ENCODE data around the gene CNKSR3.

CNKSR3 gene

DNA sequence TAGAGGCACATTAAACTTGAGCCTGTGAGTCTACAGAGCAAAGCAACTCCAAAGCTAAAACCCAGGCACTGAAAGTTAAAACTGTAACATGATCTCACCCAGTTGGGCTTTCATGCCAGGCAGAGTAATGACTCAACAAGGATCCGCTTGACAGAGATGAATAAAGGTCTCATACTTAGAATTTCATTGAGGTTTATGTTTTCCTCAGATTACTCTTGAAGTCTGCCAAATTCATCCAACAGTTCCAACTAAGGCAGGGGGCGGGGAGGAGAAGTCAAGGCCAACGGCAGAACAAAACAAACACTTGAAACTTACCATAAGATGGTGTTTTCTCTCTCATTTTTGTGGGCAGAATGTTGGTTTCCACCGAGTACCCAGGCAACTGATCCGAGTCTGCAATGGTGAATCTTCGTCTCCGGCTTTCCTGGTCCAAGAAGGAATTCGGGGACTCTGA is 99.8 kb downstream of the CNKSR3 start:
- DNase-seq, result no peak

DNA sequence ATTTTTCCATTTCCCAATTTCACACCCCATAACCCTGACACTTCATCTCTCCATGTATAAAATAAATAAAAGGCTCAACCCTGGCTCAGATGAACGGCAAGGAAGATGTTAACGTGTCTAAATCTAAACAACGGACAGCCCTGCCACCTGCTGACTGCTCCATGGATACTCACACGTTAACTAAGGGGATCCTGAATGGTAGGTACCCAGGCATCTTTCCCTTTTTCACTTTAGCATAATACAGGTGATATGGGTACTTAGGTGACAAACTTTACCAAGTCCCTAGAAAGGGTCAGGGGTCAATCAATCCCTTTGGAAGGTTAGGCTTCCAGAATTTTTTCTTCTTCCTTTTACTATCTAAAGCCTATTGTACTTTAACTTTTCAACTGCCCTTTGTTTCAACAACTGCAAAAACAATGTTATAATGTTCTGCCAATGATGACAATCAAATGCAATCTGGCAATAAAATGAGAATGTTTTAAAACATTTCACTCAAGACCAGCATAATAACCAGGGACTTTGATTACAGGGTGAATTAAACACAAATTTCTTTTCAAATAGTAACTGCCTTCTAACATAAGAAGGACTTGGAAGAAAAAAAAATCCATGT is 101.5 kb downstream of the CNKSR3 start:
- DNase-seq, result no peak

DNA sequence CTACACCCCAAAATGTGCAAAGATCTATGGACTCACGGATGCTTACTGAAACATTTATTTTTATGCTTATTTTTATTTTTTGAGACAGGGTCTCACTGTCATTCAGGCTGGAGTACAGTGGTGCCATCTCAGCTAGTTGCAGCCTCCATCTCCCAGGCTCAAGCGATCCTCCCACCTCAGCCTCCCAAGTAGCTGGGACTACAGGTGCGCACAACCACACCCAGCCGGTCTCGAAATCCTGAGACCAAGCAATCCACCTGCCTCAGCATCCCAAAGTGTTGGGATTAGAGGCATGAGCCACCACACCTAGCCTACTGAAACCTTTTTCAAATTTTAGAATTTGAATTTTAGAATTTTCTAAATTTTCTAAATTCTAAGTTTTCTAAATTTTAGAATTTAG is 103.0 kb downstream of the CNKSR3 start:
- DNase-seq, result no peak

DNA sequence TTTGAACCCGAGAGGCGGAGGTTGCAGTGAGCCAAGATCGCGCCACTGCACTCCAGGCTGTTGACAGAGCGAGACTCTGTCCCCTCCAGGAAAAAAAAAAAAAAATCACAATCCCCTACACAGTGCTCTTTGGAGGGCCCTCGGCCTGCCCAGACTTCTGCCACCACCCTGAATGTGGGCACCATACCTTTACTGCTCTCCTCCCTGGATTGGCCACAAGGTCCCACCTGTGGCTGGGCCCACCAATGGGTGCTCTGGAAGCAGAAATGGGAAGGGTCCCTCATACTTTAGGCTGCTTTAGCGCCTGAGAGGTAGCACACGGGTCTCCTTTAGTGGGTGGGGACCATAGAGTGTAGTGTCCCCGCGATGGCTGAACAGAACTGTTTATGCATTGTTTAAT is 103.6 kb downstream of the CNKSR3 start:
- no peak for DNase-seq

DNA sequence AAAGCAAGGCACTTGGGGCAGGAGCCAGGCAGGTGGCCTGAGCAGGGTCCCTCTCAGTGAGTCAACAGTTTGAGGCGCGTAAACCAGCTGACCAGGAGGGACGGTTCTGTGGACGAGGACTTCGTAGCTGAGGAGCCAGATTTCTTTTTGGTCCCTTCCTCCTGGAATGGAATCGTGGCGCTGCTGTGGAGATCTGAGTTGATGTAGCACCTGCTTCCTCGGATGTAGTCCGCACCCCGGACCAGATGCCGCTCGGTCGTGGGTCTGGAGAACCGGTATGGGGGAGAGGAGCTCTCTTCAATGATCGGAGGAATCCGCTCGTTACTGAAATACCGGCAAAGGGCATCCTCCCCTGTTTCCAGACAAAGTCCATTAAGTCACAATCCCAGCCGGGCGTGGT is 104.2 kb downstream of the CNKSR3 start:
- DNase-seq, result no peak

DNA sequence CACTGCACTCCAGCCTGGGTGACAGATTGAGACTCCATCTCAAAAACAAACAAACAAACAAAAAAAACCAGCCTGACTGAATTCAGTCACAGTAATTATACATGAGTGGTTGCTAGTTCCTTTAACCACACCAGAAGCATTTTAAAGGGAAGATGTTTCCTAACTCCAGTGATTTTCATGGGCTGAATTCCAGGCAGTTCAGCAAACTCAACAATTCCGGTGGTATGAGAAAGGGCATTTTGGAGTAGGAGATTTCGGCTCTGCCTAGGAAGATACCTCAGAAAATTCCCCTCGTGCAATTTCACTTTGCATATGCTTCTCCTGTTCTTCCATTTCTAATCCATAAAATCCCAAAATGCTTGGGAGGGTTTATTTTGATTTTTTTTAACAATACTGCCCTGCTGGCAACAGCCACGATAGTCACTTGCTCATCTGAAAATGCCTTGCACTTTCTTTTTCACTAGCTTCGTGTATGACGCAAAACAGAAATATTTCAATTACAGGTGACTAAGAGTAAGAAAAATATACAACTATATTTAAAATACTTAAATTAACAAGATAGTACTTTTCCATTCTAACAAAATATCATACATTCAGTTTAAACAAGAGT is 105.6 kb downstream of the CNKSR3 start:
- no peak for DNase-seq

DNA sequence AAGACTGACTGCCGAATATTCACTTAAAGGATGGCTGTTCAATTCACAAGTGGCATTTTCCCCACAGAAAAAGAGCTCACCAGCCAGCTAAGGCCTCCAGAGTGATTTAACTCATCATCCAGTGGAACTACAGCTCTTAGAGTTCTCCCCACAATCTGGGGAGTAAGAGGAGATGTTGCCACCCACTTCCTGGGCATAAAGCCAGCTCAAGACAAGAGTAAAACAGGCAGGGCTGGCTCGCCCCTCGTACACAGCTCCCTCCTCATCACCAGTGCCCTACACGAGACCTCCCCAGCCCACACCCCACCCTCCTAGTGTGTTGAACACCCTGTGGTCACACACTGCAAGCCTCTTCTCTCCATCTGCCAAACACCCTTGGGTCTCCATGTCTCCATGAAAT is 106.7 kb downstream of the CNKSR3 start:
- DNase-seq, result no peak

DNA sequence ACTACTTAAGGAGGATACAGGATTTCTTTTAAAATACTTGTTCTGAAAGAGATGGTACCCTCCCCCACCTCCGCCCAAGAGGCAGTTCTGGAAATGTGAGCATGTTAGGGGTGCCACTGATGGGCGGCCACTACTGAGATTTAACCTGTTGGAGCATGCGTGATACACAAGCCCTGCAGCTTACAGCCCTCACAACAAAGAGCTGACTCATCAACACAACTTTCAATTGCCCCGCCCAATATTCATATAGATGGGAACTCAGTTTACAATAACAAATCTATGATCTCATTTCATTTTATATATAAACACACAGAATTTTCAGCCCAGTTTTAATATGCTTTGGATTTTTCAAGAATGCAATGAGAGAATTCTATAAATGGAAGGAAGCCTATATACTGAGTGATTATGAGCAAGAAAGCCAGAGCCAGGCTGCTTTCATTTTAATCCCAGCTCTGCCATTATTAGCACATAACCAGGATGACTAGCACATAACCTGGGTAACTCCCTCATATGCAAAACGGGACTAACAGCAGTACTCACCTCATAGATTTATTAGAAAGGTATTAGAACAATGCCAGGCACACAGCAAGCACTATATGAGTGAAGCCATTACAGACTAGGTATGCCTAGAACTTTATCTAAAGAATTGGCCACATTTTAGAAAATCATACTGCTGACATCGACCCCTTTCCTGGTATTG is 108.3 kb downstream of the CNKSR3 start:
- DNase-seq, result no peak

DNA sequence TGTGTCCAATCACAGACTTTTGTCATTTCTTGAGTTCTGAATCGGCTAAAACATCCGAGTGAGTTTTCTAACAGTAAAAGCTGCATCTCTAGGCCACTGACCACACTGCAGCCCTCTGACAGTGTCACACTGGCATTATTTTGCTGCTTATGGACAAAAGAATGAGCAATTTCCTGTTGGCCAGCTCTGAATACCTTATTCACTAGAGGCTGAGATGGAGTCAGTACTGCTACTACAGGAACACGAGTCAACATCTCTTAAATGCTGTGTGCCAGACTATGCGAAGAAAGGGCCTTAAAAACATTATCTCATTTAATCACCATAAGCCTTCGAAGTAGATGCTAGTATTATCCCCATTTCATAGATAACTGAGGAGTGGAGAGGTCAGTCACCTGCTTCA is 111.4 kb downstream of the CNKSR3 start:
- no peak for DNase-seq

DNA sequence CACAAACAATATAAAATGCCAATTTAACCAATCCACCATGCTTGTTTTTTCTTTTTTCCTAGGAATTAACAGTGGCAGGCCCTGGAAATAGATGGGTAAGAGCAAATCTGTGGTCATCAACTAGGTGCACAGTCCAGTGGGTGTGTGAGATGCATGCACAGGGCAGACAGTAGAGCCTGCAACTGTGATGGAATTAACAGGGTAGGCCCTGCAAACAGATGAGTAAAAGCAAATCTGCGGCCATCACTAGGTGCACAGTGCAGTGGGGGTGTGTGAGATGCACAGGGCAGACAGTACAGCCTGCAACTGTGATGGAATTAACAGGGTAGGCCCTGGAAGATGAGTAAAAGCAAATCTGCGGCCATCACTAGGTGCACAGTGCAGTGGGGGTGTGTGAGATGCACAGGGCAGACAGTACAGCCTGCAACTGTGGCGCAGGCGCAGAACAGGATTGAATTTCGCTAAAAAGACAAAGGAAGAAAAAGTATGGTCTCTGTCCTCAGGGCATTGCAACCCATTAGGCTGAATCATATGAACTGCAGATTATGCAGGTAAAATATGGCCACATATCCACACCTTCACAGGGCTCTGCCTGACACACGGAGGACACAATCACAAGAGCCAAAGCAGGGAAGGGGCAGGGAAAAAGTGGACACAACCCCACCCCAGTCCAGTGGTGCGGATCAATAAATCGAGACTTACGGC is 112.8 kb downstream of the CNKSR3 start:
- DNase-seq, result no peak

DNA sequence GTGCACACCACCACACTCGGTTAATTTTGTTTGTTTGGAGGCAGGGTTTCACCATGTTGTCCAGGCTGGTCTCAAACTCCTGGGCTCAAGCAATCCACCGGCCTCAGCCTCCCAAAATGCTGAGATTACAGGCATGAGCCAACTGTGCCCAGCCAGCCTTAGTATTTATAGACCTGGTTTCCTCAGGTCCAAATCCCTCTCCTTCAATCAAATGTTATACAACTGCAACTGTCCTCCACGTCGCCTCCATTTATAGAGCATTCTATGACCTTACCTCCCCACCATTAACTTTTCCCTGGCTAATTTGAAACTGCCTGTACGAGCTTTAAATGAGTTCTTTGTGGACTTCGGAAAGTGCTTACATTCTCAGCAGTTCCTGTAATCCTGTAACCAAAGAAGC is 114.6 kb downstream of the CNKSR3 start:
- no peak for DNase-seq

DNA sequence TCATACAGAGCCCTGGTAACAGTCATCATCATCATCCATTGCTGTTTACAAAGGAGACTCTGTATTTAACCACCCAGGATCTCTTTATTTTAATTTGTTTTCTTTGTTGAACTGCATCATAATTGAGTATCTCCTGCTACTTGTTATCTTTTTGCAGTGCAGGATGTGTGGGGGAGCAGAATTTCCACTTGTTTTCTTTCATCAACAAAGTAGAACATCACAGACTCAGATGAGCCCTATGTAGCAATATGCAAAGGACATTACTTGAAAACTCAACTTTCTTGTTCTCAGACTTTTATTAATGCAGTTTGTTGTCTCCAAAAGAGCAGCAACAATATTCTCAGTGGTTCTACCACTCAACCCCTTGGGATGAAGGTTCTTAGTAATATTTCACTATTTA is 115.2 kb downstream of the CNKSR3 start:
- no peak for DNase-seq

DNA sequence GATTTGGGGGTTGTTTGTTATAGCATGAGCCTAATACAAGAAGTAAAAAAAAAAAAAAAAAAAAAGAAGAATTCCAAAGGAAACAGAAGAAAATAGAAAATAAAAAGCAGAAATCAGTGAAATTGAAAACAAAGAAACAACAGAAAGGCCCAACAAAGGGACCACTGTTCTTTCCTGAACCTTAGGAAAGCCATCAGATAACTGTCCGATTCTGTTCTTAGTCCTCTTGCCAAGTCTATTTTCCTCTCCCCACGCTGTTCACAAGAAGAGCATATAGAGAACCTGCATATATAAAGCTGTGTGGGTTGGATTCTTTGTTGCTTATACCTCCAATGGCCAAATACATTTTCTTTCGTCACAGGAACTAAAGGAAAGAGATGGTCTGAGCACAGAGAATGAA is 115.9 kb downstream of the CNKSR3 start:
- no peak for DNase-seq

DNA sequence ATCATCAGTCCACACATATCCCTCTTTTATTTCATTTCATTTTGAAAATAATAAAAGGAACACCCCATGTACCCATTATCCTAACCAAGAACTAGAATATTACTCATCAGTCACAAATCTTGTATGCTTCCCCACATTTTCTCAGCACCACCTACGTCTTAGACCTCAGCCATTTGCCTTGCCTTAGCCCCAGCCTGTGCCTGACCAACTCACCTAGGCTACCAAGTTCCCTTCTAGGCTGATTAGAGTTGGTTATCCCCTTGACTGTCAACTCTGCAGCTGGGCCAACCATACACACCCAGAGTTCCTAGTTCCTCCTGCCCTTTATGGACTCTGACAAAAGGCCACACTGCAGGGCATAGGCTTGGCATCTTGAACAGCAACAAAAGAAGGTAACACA is 120.5 kb downstream of the CNKSR3 start:
- DNase-seq, result no peak

DNA sequence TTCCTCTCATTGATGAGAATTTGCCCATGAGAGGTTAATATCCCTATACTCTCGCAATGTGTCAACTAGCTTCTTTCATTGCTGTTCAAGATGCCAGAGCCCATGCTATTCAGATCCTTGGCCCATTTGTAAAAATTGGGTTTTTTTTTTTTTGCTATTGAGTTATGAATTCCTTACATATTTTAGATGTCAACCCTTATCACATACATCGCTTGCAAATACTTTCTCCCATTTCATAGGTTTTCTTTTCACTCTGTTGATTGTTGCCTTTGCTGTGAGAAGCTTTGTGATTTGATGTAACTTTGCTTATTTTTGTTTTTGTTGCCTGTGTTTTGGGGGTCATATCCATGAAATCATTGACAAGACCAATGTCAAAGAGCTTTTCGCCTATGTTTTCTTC is 121.7 kb downstream of the CNKSR3 start:
- DNase-seq, result no peak

DNA sequence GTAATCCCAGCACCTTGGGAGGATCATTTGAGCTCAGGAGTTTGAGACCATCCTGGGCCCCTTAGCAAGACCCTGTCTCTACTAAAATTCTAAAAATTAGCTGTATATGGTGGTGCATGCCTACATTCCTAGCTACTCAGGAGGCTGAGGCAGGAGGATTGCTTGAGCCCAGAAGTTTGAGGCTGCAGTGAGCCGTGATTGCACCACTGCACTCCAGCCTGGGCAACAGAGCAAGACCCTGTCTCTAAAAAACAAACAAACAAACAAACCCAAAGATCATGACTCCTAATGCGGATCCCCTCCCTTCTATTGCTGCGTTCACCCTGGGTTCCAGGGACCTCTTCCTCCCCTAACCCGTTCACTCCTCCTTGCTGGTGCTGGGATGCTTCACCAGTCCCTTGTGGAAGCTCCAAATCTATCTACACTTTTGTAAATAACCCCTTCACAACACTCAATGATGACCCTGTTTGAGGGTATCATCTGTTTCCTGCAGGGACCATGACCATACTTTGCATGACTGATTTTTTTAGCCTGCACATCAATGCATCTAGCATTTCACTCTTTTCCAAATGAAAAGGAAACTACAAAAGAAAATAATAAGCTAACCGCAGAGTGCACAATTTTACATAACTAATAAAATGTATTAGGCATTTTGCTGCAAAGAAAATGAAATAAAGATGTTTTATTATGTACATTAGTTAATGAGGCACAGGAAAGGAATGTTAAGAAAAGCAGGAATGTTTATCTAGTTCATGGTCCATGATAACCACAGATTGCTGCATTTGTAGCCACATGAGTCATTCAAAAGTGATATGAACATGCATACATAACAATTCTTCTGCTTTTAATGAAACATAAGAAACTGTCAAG is 123.4 kb downstream of the CNKSR3 start:
- no peak for DNase-seq

DNA sequence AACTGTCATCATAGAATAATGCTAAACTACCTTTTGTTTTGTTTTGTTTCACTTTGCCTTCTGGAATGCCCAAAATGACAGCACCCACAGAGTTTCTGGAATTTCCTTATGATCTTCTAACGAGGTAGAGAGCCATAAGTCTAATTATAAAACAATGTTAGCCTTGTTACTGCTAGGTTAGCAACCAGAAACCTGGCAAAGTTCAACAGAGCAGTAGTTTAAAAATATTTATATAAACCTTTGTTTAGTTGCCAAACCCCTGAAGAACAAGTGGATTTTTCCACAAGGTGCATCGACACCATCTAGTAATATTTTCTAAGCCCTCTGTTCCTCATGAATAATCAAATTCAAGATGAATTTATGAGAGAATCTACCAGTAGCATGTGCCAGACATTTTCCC is 126.3 kb downstream of the CNKSR3 start:
- DNase-seq, result no peak

DNA sequence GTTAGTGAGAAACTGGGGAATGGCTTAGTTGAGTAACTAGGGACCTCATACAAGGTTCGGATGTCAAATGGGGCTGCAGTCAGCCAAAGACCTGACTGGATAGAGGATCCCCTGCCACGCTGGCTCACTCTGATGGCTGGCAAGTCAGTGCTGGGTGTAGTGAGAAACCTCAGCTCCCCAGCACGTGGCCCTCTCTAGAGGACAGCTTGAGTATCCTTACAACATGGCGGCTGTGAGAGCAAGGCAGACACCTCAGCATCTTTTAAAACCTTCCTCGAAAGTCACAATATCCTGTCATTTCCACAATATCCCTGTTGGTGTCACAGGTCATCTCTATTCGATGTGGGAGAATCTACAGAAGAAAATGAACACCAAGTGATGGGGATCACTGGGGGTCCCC is 127.2 kb downstream of the CNKSR3 start:
- no peak for DNase-seq

DNA sequence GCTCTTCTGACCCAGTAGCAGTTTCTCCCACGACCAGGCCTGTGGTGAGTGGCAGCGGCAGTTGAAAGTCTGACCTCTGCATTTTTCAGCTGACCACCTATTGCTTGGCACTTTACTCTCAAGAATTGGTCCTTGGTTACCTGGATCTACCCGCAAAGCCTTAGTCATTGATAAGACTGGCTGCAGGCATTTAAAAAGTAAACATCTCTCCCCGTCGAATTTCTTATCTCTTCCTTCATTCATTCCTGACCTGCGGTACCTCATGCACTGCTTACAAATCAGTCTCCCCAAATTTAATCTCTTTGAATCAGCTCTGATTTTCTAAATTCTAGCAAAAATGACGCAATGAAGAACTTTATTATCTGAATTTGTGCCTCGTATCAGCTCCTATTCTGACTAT is 127.7 kb downstream of the CNKSR3 start:
- no peak for DNase-seq

DNA sequence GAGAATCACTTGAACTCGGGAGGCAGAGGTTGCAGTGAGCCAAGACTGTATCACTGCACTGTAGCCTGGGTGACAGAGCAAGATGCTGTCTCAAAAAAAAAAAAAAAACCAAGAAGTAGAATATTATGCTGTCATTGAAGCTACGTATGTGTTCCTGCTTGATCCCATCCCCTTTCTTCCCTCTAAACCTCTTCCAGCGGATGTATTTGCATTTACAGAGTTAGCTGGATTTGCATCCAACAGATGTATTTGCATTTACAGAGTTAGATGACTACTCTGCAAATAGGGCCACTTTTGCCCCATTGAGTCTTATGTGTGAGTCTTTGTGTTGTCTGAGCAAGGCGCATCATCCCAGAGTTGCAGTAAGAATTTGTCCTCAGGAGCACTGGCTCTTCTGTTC is 128.9 kb downstream of the CNKSR3 start:
- DNase-seq, result no peak

DNA sequence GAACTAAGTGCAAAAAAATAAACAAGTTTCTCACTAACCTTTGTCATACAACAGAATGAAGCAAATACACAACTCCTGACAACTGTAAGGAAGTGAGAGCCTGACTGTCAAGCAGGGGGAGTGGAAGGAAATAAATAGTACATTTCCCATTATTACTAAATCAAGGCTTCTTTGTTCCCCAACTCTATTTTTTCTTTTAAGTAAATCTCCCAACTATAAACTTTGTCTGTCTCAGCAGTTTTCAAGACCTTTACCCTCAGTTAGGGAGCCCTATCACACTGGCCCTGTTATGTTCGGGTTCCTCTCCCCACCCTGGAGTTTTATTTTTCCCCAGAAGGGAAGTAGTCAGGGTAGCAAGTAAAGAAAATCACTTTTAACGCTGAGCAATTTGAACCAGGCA is 129.7 kb downstream of the CNKSR3 start:
- no peak for DNase-seq

DNA sequence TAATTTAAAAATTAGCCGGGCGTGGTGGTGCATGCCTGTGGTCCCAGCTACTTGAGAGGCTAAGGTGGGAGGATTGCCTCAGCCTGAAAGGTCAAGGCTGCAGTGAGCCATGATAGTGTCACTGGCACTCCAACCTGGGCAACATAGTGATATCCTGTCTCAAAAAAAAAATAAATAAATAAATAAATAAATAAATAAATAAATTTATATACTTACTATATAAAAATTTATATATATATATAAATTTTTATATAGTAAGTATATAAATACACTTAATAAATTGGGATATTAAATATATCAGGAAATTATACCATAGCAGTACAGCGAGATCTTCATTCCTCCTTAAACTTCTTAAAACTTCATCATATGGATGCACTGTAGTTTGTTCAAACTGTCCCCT is 130.9 kb downstream of the CNKSR3 start:
- DNase-seq, result no peak

DNA sequence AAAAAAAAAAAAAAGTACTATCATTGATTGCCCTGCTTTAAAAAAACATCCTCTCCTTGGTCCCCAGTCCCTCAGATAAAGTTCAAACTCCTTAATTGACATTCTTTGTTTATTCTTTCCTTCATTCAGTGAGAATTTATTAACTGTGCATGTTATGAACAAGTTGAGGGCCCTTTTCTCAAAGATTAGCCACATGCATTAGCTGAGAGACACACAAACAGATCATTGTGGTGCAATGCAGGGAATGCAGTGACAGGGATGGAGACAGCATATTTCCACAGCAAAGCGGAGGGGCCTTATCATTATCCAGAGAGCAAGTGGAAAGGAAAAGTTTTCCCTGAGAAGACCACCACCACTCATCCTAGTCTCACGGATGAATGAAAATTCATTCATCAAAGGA is 132.0 kb downstream of the CNKSR3 start:
- no peak for DNase-seq

Data from KG1 (cell line).